SIG-M5 treated with dmso at 0.1 percent for 504 hours (cell line): ENCODE measurements around the gene GMPPB.
"Not testable (repeated sequence)": the region's sequence is repeated elsewhere in the genome, so short reads cannot be mapped to it uniquely, and the experiment has no call there.

Experiments
- DNase-seq: peaks from one replicate; lab custom pipeline; 2025; ENCODE audit not compliant: unreplicated experiment; lab: John Stamatoyannopoulos, UW

Gene GMPPB

DNA sequence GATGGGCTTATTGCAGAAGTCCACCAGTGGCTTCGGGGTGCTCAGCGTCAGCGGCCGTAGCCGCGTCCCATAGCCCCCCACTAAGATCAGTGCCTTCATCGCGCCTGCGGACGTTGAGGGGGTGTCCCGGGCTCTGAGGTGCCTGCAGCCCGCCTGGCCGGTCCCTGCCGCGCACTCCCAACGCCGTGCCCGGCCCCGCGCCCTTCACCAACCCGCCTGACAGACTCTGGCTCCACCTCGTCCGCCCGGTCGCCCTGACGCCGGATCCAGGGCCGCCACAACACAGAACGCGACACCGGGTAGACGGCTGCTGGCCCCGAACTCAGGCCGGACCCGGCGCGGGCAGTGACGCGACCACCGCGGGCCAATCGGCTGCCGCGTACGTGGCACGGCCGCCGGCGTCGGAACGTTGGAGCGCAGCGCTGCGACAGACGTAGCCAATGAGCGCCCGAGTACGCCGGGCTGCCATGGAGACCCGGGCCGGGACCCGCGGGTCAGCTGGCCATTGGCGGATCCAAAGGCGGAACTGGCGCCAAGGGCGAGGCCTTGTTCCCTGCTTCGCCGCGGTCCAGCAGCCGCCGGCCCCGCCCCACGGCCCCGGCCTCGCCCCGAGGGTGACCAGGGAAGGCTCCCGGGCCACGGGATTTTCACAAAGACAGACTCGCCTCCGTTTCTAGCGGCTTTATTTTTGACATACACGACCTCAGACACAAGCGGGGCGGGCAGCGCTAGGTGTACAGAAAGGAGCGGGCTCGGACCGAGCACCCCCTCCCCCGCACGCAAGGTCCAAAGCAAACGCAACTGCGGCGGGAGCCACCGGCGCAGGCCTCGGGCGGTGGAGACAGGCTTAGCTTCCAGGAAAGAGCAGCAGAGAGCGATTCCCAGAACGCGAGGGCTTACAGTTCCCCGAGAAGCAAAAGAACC, at the start of gene GMPPB:
Gene GMPPB, minus strand, starts transcription at position 324 of the 924 bp plus-strand sequence. Its CDS starts 225 bp downstream, at position 99.
- DNase-seq: peak; percentile 92

DNA sequence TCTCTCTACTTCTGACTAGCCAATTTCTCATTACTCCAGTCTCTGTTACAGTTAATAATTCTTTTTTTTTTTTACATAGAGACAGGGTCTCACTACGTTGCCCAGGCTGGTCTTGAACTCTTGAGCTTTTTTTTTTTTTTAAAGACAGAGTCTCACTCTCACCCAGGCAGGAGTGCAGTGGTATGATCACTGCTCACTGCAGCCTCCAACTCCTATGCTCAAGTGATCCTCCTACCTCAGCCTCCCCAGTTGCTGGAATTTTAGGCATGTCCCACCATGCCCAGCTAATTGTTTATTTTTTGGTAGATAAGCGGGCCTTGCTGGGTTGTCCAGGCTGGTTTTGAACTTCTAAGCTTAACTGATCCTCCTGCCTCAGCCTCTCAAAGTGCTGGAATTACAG, 49.0 kb upstream of the GMPPB start:
- DNase-seq: no peak

DNA sequence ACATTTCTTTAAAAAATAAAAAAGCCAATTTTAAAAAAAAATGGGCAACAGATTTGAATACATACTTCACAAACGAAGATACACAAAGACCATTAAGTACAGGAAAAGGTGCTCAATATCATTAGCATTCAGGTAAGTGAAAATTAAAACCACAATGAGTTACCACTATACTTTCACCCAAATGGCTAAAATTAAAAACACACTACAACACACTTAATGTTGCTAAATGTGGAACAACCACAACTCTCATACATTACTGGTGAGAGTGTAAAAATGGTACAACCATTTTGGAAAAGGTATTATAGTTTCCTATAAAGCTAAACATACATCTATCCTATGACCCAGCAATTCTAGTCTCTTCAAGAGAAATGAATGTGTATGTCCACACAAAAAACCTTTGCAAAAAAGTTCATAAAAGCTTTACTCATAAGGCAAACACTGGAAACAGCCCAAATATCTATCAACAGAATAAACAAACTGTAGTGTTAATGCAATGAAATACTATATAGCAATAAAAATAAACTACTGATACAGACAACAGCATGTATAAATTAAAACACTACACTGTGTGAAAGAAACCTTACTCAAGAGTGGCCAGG, 47.7 kb upstream of the GMPPB start:
- no peak for DNase-seq

DNA sequence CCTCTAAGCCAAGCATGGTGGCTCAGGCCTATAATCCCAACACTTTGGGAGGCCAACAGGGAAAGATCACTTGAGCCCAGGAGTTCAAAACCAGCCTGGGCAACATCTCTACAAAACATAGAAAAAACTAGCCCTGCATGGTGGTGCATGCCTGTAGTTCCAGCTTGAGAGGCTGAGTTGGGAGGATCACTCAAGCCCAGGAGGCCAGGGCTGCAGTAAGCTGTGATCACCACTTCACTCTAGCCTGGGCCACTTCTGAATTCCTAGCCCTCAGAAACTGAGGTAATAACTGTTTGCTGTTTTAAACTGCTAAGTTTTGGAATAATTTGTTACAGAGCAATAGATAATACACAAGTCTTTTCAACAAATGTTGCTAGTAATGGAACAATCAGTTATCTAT, 46.2 kb upstream of the GMPPB start:
- DNase-seq: no peak

DNA sequence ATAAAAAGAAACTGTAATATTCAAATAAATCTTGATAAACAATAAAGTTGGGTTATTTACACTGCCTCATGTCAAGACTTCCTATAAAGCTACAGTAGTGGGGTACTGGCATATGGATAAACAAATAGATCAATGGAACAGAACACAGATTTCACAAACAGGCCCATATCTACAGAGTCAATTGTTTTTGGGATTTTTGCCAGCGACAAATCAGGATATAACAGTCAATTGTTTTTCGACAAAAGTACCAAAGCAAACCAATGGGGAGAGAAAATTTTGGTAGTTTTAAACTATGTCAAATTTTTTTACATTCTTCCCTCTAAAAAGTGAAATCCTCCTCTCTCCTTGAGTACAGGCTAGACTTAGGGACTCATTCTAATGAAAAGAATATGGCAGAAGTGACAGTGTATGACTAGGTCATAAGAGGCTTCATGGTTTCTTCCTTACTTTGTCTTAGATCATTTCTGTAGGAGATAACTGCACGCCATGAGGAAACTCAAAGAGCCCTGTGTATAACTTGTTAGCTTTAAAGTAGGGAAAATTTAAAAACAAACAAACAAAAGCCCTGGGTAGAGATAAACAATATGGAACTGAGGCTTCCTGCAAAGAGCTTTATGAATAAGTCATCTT, 45.6 kb upstream of the GMPPB start:
- no peak for DNase-seq

DNA sequence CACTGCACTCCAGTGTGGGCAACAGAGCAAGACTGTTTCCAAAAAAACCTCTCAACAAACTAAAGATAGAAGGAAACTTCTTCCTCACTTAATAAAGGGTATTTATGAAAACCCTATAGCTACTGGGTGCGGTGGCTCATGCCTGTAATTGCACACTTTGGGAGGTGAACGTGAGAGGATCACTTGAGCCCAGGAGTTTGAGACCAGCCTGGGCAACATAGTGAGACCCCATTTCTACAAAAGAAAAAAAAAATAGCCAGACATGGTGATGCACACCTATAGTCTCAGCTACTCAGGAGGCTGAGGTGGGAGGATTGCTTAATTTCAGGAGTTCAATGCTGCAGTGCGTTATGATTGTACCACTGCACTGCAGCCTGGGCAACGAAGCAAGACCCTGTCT, 40.2 kb upstream of the GMPPB start:
- no peak for DNase-seq

DNA sequence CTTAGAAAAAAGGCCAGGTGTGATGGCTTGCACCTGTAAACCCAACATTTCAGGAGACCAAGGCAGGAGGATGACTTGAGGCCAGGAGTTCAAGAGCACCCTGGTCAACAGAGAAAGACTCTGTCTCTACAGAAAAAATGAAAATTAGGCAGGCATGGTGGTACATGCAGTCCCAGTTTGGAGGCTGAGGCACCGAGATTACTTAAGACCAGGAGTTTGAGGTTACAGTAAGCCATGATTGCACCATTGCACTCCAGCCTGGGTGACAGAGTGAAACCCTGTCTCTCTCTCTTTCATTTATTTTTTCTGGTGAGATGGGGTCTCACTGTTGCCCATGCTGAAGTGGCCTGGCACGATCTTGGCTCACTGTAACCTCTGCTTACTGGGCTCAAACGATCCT, 37.9 kb upstream of the GMPPB start:
- peak; percentile 76 for DNase-seq

DNA sequence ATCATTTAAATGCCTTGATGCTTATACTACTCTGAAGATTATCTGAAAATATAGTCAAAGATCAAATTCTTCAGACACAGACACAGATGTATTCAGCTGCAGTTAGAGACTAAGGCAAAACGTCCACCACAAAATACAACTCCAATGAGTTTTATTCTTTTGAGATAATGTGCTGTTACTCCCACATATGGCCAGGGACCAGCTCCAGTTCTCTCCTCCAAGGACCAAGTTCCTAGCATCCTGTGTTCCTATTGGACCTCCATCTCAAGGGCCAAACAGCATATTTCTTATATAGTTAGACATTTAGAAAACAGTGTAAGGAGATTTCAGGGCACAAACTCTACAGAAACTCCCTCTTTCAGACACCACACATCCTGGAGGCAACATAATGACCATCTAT, 35.5 kb upstream of the GMPPB start:
- DNase-seq: no peak

DNA sequence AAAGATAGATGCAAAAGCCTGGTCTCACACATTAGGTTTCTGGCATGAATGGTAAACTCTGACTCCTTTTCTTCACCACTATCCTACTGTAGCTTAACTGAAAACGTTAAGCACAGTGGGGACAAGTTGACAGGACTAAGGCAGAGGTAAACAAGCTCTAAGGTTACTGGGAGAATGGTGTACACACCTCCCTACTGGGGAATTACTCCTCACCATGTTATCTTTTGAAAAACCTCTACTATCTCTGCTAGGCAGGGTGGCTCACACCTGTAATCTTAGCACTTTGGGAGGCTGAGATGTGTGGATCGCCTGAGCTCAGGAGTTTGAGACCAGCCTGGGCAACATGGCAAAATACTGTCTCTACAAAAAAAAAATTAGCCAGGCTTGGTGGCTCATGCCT, 33.4 kb upstream of the GMPPB start:
- DNase-seq: no peak

DNA sequence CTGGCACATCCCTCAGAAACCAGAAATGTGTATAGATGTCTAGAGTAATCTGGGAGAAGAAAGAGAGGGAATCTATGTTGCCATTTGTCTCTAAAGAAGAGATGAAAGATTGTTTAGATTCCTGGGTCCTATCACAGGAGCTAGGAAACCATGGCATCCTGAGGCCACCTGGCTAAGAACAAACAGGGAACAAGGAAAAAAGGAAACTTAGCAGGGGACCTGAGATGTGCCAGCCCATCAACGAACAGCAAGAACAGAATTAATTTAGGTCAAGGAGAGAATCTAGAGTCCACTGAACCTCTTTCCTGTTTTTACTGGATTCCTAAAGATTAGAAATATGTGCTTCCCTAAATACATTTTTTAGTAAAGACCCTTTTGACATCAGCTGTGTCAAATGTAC, 32.3 kb upstream of the GMPPB start:
- DNase-seq: no peak

DNA sequence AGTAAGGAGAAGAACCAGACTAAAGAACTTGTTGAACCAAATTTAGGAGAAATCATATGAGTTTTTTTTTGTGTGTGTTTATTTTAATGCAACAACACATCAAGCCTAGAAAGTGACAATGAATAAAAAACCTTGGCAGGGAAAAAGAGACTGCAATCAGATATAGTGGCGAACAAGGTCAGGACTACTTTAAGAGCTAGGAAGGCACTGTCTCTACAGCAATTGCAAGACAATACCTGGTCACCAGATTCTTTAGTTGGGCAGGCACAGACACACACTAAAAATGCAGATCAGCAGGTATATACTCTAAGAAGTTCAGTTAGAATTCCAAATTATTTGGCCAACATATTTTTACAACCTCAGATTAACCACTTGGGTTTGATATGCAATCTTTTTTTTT, 30.8 kb upstream of the GMPPB start:
- DNase-seq: no peak

DNA sequence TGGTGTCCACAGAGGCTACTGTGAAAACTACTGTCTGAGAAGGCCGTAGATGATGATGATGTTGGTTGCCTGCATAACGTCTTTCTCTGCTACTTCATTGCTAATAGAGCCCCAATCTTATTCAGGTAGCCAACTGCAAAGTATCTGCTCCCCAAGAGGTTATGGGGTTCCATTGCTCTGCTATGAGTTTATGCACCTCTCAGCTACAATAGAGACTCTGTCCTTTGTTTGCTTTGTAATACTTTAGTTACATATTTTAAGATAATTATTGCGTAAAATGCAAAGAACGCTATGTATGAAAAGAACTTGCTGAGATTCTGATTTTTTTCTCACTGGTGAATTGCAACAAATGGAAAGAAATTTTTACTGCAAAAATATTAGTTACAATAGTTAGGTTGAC, 27.8 kb upstream of the GMPPB start:
- DNase-seq: no peak

DNA sequence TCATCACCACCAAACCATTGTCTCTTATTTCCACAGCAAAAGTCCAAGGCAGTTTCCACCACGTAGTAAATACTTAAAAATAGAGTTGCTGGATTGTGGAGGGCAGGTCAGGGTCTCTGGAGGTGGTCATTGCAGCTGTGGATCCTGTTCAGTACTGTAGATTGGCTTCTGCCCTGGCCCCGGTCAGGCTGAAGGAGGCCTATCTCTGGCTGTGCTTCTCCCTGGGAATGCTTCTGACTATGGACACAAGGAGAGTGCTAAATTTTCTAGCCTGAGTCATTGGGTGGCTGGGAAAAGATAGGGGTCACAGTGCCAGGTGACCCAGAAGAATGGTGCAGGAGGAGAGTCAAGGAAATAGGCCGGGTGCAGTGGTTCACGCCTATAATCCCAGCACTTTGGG, 26.3 kb upstream of the GMPPB start:
- no peak for DNase-seq

DNA sequence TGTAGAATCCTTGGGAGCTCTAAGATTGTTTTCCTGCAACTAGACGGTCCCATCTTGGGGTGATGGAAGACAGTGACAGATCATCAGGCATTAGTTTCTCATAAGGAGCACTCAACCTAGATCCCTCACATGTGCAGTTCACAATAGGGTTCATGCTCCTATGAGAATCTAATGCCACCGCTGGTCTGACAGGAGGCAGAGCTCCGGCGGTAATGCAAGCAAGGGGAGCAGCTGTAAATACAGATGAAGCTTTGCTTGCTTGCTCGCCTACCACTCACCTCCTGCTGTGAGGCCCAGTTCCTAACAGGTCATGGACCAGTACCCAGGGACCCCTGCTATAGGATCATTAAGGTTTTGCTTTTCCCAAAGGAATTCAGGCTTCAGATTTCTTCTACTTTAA, 25.1 kb upstream of the GMPPB start:
- DNase-seq: not testable (repeated sequence)

DNA sequence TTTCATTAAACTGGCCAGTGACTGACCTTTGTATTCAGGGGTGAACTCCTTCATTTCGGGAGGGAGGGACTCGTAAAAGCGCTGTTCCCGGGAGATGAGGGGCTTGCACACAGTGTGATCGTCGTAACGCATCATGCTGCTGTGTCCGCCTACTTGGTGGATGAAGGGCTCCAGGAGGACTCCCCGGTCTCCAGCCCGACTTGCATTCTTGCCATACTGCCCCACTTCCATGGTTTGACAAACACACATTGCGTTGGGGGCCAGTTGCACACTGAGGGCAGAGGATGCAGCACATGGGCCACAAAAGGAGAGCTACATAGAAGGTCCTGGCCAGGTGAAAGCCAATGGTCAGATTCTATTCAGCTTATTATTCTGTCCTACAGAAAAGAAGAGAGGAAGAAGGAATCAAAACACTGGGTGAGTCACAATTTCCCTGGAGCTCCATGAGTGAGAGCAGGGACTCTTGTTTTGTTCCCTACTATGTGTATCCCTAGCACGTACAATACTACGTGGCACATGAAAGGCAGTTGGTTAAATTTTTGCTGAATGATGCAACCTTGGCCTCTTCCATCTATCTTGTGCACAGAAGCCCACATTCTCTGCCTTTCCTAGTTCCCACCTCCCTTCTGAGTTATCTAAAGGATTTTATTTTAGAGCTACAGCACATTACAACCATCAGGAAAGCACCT, 24.2 kb upstream of the GMPPB start:
- no peak for DNase-seq

DNA sequence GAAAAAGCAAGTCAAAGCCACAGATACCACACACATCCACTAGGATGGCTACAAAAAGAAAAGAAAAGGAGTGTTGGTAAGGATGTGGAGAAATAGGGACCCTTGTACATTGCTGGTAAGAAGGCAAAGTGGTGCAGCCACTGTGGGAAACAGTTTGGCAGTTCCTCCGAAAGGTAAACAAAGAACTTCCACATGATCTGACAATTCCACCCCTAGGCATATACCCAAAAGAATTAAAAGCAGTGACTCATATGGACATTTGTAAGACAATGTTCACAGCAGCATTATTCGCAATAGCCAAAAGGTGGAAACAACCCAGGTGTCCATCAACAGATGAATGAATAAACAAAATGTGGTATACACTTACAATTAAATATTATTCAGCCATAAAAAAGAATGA, 22.2 kb upstream of the GMPPB start:
- DNase-seq: no peak

DNA sequence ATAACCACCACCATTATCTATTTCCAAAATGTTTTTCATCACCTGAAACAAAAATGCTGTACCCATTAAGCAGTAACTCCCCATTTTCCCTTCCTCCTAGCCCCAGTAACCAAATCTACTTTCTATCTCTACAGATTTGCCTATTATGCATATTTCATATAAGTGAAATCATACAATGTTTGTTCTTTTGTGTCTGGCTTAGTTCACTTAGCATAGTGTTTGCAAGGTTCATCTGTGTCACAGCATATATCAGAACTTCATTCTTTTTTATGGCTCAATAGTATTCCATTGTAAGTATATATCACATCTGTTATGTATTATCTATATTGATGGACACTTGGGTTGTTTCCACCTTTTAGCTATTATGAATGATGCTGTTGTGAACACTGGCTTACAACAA, 16.7 kb upstream of the GMPPB start:
- no peak for DNase-seq

DNA sequence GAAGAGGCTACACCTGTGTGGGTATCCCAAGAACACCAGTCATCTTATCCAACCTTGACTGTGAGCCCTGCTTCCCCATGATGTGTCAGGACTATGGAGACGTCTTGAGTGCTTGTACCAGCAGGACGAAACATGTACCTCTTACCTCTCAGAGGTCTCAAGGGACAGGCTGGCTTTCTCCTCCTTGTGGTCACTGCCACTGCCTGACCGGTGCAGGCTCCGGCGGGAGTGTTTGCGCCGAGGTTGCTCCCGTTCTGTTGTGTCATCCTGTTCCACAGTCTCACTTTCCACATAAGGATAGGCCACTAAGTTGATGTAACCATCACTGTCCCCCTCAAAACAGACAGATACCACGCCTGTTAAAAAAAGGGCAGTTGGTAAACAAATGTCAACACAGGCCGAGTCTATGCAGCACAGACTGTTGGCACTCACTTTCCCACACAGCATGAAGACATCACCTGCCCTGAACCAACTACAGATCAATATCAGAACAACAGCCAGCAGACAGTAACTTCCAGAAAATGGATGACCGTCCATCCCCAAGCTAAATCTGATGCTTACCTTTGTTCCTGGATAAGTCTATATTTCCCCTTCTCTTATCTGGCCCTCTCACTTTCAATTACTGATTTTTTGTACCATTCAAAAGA, 14.4 kb upstream of the GMPPB start:
- DNase-seq: no peak

DNA sequence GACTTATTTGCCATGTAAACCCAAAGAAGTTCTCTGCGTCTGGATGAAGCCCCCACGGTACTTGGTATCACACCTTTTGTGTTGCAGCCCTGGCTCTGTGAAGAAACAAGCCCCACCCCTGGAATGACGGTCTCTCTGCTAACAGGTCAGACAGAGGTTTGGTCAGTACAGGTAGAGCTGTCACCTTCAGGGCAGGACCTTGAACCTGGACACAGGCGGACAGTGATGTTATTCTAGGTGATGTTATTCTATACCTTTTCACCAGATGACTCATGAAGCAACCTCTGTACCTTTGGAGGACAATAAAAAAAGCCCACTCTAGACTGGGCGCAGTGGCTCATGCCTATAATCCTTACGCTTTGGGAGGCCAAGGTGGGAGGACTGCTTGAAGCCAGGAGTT, 11.0 kb upstream of the GMPPB start:
- DNase-seq: no peak

DNA sequence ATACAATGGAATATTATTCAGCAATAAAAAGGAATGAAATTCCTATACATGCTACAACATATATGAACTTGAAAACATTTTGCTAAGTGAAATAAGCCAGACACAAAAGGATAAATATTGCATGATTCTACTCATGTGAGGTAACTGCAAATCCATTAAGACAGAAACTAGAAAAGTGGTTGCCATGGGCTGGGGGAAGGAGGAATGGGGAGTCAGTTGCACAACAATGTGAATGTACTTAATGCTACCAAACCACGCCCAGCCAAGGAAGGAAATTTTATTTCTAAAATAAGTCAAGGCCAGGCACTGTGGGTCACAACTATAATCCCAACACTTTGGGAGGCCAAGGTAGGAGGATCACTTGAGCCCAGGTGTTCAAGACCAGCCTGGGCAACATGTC, 9.8 kb upstream of the GMPPB start:
- DNase-seq: peak; percentile 35

DNA sequence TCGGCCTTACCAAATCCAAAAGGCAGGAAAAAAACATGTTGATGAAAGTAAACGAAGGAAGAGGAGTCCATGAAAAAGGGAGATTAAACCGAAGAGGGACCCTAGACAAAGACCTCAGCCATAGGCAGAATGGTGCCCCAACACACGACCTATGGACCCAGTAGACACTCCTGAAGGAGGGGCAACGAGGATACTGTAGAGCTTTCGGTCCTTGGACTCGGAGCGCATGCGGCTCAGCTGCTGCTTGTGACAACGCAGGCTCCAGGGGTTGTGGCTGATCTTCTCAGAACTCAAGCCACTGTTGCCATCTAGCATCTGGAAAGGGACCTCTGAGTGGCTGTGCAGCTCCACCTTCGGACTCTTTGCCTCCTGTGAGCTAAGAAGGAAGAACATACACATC, 8.8 kb upstream of the GMPPB start:
- no peak for DNase-seq
